Activated CD4-positive, CD25-positive, alpha-beta regulatory T cell (primary cell): ENCODE measurements around the gene PPIH.
"Not testable (repeated sequence)": the region's sequence is repeated elsewhere in the genome, so short reads cannot be mapped to it uniquely, and the experiment has no call there.

ENCODE experiments used
- DNase-seq, 4 experiments: peaks; one replicate each; lab custom pipeline; 2025; lab: John Stamatoyannopoulos, UW

The PPIH gene

DNA sequence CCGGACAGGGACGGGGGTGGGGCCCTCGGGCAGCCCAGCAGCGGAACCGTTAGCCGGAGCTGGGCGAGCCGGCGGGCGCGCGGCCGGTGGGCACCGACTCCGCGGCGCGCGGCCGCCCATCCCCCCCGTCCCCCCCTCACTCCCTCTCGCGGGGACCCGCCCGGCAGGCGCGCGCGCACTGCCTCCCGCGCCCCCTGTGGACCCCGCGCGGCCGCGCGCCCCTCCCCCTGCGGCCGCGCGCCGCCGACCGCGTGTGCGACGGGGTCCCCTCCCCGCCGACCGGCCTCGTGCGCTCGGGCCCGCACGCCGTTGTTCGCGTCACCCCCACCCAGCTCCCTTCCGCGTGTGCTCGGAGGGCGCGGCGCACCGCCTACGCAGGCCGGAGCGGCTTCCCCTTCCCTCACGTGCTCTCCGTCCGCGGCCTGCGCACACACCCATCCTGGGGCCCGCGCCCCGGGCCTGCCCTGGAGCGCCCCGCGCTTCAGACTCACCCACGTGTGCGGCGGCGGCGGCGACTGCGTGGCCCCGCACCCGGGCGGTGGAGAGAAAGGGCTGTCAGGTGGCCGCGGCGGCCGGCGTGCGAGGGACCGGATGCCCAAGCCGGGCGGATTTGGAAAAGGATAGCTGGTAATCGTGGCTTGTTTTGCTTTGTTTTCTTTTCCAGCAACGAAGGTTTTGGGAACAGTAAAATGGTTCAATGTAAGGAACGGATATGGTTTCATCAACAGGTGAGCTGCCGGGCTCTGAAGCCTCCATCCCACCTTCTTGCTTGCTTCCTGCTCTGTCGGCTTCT lies 24.7 kb downstream of the PPIH start:
- peak; percentile 47 to 59 (median 55) for DNase-seq

DNA sequence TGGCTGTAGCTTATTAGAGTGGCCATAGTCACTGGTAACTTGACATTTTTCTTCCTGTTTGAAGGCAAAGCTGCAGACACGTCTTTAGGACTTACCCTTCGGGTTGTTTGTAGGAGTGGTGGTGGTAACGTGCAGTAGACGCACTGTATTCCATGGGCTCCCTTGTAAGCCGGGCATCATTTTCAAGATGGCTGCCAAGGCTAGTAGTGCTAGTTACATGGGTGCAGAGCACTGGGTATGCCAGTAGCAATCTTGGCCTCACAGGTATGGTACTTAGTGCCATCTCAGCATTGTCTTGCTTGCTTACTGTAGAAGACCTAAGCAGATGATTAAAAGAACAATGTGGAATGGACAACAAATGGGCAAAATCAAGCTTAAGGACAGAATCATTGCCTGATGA lies 25.9 kb downstream of the PPIH start:
- DNase-seq = no peak

DNA sequence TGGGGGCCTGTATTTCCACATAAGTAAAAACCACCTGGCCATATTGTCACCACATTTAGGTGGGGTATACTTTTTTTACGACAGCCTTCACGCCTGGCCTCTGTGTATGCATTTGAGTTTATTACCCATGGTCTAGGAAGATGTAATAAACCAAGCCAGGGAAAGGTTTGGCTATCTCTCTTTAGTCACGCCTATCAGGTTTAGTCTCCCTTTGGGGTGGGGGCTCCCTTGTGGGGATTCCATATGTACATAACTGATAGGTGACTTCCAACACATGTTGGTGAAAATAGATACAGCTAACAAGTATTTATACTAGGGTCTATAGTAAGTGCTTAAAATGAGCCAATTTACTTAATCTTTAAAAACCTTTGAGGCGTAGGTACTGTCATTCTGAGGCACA lies 28.2 kb downstream of the PPIH start:
- DNase-seq = no peak

DNA sequence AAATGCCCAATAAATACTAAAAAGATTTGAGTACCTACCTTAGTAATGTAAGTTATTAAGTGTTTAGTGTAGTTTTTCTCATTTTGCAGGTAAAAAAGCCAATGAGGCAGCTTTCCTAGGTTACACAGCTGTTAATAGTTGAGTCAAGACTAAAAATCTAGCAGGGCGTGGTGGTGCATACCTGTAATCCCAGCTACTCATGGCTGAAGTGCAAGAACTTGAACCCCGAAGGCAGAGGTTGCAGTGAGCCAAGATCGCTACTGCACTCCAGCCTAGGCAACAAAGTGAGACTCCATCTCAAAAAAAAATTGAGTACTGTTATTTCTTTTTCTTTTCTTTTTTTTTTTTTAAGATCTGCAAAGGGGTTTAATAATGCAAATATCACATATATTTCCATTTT lies 31.7 kb downstream of the PPIH start:
- DNase-seq = no peak

DNA sequence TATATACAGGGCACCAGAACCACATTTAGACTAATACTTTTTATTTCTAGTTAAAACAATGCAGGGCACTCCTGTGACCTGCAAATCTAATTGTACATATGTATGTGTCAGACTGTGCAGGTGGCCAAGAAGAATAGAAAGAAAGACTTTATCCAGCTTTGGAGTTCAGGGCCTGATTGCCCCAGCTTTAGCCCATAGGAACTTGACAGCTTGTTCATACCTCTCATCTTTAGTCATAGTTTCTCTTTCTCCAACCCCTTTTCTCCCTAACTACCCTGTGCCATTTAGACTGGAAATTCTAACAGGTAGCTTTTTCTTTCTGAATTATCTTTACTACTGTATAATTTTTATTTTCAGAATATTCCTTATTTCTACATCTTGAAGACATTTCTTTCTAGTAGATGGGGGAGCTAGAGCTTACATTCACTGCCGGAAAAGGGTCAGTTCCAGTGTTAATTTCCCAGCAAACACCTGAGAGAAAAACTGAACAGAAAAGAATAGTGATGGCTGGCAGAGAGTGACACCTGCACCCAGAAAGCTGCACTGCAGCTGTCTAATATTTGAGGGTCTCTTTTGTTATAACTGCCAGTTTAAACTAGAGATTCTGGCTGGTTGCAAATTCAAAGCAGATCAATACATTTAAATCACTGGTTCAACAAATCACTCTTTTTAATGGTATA lies 32.4 kb downstream of the PPIH start:
- no peak for DNase-seq

DNA sequence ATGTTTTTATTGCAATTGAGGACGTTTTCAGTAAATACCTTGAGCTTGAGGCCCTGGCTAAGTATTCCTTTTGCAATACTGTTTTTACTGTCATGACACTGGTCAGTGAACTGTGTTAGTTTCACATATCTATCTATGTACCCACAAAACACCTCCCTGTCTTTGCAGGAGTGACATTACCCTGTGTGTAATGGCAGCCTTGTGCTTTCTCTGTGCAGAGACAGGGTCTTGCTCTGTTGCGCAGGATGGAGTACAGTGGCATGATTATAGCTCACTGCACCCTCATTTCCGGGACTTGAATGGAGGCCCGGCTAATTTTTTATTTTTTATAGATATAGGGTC lies 32.9 kb downstream of the PPIH start:
- DNase-seq = no peak

DNA sequence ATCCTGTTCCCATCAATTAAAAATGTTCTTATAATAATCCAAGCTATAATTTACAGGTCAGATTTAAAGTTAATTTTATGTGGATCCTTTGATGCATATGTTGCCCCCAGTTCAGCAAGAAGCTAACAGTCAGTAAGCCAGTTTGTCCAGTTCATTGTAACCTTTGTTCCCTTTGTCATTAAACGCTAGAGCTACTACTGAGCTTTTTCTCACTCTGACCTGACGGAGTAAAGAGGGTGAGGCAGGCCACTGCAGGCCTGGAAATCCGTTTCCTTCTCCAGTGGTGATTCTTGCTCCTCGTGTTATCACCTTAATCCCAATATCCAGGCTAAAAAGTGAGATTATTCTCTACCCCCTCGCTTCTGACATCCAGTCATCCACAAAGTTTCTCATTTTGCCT lies 34.2 kb downstream of the PPIH start:
- DNase-seq = no peak

DNA sequence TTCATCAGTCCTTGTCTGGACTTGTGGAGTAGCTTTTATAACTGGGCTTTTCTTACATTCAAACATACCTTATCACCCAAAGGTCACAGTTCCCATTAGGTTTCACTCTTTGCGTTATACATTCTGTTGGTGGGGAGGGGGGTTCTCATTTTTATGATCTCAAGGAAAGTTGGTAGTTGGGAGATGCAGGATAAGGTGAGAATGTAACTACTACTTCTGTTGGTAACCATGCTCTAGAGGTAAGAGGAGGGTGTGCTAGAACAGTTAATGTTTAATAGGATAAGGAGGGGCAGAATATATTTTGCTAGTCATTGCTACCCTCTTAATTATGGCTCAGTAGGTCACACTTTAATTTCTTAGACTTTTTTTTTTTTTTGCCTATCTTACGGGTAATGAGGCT lies 34.7 kb downstream of the PPIH start:
- no peak for DNase-seq

DNA sequence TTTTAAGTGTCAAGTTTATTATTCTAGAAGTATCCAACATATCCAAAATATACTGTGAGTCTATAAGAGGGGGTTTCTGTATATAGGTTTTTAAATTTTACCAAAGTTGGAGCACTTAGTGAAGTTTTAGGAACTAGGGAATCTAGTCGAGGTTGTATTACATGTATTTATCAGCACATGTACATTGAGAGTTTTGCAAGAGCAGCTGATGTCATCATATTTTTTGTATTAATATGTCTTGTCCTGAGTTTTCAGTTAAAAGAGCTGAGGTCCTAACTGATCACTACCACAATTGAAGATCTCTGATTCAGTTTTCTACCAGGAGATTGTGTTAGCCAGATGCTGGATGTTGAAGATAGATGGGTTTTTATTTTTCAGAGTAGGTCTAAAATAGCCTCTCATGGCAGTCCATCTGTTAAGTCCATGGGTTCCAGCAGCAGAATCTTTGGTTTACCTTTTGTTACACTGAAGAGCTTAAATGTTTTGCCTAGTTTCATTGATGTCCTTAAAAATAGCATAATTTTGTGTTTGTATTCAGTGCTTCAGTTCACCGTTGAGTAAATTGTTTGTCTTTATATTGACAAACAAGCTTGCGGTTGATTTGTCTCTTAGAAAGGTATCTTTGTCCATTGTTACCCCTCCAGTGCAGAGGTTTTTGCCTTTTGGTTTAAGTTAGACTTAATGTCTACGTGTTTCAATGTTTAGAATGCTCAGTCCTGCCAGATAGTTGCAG lies 40.0 kb downstream of the PPIH start:
- DNase-seq = no peak

DNA sequence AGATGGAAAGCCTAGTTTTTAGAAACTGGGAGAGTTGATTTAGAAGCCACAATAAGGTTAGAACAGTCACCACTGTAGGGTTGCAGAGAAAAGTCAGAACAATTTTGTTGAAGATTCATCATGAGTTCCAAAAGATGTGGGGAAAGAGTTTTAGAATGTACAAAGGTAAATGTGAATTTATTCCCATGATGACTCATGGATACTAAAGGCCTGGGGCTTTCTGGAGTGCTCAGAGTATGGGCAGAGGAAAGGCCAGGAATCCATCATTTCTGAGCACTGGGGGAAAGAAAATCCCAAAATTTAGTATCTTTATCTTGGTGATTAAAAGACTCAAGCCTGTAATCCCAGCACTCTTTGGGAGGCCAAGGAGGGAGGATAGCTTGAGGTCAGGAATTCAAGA lies 41.8 kb downstream of the PPIH start:
- no peak for DNase-seq

DNA sequence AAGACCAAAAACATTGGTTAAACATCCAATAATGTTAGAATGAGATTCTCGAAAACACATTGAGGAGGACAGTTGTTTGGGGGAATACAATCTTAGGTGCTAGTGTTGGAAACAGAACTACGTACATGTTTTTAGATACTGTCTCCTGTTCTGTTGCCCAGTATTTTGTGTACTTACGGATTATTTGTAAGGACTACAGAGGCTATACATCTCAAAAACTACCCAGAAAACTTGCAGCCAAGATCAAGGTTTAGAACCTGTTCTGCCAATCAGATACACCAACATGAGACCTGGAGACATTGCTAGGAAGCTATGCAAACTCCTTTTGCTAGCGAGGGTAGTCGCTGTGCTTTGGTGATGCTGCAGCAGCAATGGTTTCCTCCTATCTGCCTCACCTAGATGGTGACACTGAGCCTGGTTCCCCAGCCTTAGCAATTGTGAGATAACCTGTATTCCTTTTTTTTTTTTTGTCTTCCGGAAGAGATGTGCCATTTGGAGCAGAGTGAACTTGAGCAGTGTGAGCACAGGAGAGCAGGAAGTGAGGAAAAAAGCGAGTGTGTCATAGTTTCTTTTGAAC lies 45.8 kb downstream of the PPIH start:
- DNase-seq = no peak

DNA sequence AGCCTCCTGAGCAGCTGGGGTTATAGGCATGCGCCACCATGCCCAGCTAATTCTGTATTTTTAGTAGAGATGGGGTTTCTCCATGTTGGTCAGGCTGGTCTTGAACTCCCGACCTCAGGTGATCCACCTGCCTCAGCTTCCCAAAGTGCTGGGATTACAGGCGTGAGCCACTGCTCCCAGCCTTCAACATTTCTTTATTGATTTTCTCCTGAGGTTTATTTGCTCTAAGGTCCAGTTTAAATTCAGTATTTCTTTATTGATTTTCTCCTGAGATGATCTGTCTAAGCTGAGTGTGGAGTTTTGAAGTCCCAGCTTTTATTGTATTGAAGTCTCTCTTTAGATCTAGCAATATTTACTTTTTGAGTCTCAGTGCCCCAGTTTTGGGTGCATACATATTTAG lies 54.6 kb downstream of the PPIH start:
- DNase-seq = not testable (repeated sequence)

DNA sequence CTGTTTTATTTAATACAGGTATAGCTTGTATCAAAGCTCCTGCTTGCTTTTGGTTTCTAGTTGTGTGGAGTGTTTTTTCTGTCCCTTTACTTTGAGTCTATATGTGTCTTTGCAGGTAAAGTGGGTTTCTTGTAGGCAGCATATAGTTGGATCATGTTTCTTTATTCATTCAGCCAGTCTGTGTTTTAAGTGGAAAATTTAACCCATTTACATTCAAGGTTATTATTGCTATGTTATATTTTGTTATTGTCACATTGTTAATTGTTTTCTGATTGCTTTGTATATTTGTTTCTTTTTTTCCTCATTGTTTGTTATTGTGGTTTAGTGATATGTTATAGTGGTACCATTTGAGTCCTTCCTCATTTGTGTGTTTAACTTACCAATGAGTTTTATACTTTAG lies 55.1 kb downstream of the PPIH start:
- no peak for DNase-seq

DNA sequence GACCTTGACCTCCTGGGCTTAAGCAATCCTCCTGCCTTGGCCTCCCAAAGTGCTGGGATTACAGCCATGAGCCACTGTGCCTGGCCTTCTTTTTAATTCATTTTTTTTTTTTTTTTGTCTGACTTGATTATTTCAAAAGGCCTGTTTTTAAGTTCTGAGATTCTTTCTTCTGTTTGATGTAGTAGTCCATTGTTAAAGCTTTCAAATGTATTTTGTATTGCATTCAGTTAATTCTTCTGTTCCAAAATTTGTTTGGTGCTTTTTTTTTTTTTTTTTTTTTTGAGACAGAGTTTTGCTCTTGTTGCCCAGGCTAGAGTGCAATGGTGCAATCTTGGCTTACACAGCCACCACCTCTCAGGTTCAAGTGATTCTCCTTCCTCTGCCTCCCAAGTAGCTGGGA lies 56.2 kb downstream of the PPIH start:
- not testable (repeated sequence) for DNase-seq

DNA sequence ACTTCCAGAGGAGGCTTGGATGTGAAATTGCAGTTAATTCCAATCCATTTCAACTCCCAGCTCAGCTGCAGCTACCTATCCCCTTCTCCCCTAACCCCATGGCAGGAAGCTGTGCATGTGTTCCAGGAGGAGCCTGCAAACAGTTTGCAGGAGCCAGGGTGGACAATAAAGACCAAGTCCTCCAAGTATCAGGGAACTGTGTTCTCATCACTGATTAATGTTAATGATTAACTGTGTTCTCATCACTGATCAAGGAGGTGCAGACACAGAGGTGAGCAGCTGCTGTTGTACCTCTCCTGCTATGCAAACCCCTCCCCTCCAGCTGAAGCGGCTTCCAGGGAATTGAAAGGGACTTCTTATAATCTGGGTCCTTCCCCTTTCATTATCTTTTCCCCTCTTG lies 62.6 kb downstream of the PPIH start:
- no peak for DNase-seq

DNA sequence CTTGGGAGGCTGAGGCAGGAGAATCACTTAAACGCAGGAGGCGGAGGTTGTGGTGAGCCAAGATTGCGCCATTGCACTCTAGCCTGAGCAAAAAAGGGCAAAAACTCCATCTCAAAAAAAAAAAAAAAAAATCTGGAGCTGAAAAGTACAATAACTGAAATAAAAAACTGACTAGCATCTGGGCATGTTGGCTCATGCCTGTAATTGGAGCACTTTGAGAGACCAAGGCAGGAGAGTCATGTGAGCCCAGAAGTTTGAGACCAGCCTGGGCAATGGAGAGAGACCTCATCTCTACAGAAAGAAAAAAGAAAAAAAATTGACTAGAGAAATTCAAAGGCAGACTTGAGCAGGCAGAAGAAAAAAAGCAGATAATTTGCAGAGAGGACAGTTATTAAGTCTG lies 63.7 kb downstream of the PPIH start:
- no peak for DNase-seq

DNA sequence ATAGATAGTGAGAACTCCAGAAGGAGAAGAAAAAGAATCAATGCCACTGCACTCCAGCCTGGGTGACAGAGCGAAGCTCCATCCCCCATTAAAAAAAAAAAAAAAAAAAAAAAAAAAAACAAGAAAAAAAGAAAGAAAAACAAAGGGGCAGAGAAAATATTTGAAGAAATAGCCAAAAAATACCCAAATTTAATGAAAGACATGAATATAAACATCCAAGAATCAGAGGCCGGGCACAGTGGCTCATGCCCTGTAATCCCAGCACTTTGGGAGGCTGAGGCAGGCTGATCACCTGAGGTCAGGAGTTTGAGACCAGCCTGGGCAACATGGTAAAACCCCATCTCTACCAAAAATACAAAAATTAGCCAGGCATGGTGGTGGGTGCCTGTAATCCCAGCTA lies 64.2 kb downstream of the PPIH start:
- DNase-seq = not testable (repeated sequence)

DNA sequence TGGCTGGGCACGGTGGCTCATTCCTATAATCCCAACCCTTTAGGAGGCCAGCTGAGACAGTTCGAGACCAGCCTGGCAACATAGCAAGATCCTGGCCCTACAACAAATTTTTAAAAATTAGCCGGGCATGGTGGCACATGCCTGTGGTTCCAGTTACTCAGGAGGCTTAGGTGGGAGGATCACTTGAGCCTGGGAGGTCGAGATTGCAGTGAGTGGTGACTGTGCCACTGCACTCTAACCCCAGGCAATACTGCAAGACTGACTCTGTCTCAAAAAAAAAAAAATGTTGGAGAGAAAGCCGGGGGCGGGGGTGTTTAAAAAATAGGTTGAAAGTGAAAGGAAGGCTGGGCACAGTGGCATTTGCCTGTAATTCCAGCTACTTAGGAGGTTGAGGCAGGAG lies 65.3 kb downstream of the PPIH start:
- DNase-seq = no peak

DNA sequence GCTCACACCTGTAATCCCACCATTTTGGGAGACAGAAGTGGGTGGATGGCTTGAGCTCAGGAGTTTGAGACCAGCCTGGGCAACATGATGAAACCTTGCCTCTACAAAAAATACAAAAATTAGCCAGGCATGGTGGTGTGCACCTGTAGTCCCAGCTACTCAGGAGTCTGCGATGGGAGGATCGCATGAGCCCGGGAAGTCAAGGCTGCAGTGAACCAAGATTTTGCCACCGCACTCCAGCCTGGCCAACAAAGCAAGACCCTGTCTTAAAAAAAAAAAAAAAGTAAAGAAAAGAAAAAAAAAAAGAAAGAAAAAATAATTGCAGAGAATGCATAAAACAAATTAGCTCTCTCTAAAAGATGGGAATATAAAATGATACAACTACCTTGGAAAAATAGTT lies 67.6 kb downstream of the PPIH start:
- not testable (repeated sequence) for DNase-seq
